ENCODE results near the gene TARM1.
"Not testable (repeated sequence)": the region's sequence is repeated elsewhere in the genome, so short reads cannot be mapped to it uniquely, and the experiment has no call there.

TARM1 gene

DNA sequence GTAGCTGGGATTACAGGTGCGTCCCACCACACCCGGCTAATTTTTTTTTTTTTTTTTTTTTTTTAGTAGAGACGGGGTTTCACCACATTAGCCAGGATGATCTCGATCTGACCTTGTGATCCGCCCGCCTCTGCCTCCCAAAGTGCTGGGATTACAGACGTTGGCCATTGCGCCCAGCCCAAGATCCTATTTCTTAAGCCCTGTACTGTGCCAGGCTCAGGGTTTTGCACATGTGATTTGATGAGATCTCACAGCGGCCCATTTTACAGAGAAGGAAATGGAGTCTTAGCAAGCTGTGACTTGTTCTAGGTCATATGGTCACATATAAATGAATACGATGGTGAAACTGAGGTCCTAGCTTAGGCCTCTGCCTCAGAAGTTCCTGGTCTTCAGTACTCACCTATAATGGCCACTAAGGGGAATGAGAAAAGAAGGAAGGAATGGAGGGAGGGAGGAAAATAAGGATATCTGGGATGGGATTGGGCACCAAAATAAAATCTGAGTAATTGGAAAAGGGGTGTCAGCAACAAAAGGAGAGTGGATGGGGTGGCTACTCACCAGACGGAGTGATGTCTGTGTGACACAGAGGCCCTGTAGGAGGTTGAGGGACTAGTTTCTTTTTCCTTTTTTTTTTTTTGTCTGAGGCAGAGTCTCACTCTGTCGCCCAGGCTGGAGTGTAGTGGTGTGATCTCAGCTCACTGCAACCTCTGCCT lies 18.2 kb upstream of the TARM1 start:
- H3K4me1 ChIP-seq (ENCODE audit: control insufficient read depth in 1 of 2, insufficient read depth in 1 of 2, low read depth in 1 of 2, low read length in 1 of 2) = peaks cover 85 to 87% of the 10 kb centered on the region in 2 experiments
- TF ChIP-seq, protein P1, sequence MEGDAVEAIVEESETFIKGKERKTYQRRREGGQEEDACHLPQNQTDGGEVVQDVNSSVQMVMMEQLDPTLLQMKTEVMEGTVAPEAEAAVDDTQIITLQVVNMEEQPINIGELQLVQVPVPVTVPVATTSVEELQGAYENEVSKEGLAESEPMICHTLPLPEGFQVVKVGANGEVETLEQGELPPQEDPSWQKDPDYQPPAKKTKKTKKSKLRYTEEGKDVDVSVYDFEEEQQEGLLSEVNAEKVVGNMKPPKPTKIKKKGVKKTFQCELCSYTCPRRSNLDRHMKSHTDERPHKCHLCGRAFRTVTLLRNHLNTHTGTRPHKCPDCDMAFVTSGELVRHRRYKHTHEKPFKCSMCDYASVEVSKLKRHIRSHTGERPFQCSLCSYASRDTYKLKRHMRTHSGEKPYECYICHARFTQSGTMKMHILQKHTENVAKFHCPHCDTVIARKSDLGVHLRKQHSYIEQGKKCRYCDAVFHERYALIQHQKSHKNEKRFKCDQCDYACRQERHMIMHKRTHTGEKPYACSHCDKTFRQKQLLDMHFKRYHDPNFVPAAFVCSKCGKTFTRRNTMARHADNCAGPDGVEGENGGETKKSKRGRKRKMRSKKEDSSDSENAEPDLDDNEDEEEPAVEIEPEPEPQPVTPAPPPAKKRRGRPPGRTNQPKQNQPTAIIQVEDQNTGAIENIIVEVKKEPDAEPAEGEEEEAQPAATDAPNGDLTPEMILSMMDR (IDR thresholded peaks at IDR 0.05) = no peak

DNA sequence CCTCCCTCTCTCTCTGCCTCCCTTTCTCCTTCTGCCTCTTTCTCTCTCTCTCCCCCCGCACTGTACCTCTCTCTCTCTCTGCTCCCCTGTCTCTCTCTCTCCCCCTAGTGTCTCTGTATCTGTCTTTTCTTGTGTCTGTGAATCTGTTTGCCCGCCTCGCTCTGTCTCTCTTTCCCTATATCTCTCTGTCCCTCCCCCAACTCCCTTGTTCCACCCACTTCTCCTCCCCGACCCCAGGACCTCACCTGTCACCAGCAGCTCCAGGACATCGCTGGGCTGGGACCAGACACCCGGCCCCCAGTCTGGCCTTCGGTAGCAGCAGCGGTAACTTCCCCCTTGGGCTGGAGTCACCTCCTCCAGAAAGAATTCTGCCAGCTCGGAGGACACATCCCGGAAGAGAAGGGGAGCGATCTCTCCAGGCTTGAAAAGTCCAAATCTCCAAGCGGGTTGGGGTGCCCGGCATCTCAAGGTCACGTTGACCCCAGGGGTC lies 15.5 kb upstream of the TARM1 start:
- Histone ChIP-seq H3K36me3 (peaks cover 25% of the 10 kb centered on the region), H3K4me1 (ENCODE audit: control insufficient read depth in 1 of 2, insufficient read depth in 1 of 2, low read depth in 1 of 2, low read length in 1 of 2) (peaks cover 70 to 77% of the 10 kb centered on the region in 2 experiments), H3K9me3 (no peaks in the 10 kb centered on the region), H3K27ac (peak overlapping the region; percentile 88), H3K27me3 (no peaks in the 10 kb centered on the region), H3K4me3 (ENCODE audit: low read depth in 1 of 2, low read length in 1 of 2) (peak overlapping the region; percentile 33 to 78)
- TF ChIP-seq, protein P1 (IDR thresholded peaks at IDR 0.05) = no peak

More for the DNA sequence above, 18.2 kb upstream of the TARM1 start:
- Histone ChIP-seq H3K9me3 (no peaks in the 10 kb centered on the region), H3K27ac (peak overlapping the region; percentile 96), H3K36me3 (peaks cover 16% of the 10 kb centered on the region), H3K27me3 (no peaks in the 10 kb centered on the region), H3K4me3 (ENCODE audit: low read depth in 1 of 2, low read length in 1 of 2) (peak overlapping the region; percentile 78 to 87)

DNA sequence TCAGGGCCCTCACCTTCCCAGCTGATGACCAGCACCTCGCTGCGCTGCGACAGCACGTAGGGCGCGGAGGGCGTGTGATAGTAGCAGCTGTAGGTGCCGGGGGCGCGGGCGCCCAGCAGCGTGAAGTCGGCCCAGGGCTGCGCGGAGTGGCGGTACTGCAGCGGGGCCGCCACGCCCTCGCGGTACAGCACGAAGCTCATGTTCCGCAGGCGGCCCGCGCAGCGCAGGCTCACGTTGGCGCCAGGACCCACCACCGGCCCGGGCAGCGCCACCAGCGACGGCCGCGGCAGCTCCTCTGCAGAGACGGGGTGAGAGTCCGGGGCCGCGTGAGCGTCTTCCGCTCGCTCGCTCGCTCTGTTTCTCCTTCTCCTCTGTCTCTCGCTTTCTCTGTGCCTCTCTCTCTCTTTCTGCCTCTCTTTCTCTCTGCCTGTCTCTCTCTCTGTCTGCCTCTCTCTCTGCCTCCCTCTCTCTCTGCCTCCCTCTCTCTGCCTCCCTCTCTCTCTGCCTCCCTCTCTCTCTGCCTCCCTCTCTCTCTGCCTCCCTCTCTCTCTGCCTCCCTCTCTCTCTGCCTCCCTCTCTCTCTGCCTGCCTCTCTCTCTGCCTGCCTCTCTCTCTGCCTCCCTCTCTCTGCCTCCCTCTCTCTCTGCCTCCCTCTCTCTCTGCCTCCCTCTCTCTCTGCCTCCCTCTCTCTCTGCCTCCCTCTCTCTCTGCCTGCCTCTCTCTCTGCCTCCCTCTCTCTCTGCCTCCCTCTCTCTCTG lies 14.9 kb upstream of the TARM1 start:
- H3K27me3 ChIP-seq, H3K9me3 ChIP-seq: not testable (repeated sequence)
- Histone ChIP-seq H3K4me3 (ENCODE audit: low read depth in 1 of 2, low read length in 1 of 2) (peak overlapping the region; percentile 33 to 78), H3K36me3 (peaks cover 25% of the 10 kb centered on the region), H3K4me1 (ENCODE audit: control insufficient read depth in 1 of 2, insufficient read depth in 1 of 2, low read depth in 1 of 2, low read length in 1 of 2) (peaks cover 64 to 71% of the 10 kb centered on the region in 2 experiments), H3K27ac (peak overlapping the region; percentile 88)

DNA sequence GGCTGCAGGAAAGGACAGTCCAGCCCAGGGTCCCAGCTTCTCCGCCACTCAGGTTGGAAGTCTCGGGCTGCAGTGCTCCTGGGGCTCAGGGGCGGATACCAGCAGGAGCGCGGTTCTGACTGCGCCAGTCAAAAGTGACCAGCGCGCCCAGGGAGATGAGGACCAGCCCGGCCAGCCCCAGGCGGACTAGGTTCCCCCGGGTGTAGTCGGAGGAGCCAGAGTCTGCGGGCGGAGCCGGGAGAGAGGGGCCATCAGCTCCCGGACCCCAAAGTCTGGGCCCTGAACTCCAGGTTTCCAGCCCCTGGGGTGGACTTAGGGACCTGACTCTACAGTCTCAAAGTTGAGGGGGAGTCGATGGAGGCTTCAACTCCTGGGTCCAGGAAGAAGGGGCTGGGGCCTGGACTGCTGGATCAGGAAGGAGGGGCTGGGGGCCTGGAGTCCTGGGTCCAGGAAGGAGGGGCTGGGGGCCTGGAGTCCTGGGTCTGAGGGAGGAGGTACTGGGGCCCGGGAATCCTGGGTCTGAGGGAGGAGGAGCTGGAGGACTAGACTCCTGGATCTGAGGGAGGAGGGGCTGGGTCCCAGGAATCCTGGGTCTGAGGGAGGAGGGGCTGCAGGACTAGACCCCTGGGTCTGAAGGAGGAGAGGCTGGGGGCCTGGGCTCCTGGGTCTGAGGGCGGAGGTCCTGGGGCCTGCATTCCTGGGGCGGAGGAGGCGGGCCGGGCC lies 14.1 kb upstream of the TARM1 start:
- TF ChIP-seq, protein P1 (IDR thresholded peaks at IDR 0.05) = no peak

DNA sequence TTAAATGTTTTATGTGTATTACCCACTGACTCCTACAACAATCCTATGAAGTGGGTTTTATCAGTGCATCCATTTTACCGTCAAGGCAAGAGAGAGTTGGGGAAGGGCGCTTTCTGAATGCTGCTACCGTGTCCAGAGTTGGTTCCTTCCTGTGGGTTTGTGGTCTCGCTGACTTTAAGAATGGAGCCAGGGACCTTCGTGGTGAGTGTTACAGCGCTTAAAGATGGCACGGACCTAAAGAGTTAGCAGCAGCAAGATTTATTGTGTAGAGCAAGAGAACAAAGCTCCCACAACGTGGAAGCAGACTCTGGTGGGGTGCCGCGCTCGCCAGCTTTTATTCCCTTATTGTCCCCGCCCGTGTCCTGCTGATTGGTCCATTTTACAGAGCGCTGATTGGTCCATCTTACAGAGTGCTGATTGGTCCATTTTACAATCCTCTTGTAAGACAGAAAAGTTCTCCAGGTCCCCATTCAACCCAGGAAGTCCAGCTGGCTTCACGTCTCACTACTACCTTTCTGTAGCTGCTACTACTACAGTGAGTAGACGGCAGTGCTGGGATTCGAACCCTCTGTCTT lies 13.3 kb upstream of the TARM1 start:
- Histone ChIP-seq H3K4me3 (ENCODE audit: low read depth in 1 of 2, low read length in 1 of 2) (no peak overlapping the region), H3K27me3 (no peaks in the 10 kb centered on the region), H3K4me1 (ENCODE audit: control insufficient read depth in 1 of 2, insufficient read depth in 1 of 2, low read depth in 1 of 2, low read length in 1 of 2) (peaks cover 49 to 56% of the 10 kb centered on the region in 2 experiments), H3K36me3 (peaks cover 25% of the 10 kb centered on the region), H3K27ac (peak overlapping the region; percentile 61), H3K9me3 (no peaks in the 10 kb centered on the region)
- TF ChIP-seq, protein P1 (IDR thresholded peaks at IDR 0.05) = no peak

More for the DNA sequence above, 14.1 kb upstream of the TARM1 start:
- H3K36me3 ChIP-seq = peaks cover 25% of the 10 kb centered on the region
- H3K27me3 ChIP-seq = no peaks in the 10 kb centered on the region
- peaks cover 57 to 63% of the 10 kb centered on the region in 2 experiments for H3K4me1 ChIP-seq (ENCODE audit: control insufficient read depth in 1 of 2, insufficient read depth in 1 of 2, low read depth in 1 of 2, low read length in 1 of 2)
- peak overlapping the region; percentile 88 for H3K27ac ChIP-seq
- peak overlapping the region; percentile 33 to 78 for H3K4me3 ChIP-seq (ENCODE audit: low read depth in 1 of 2, low read length in 1 of 2)
- no peaks in the 10 kb centered on the region for H3K9me3 ChIP-seq

Data from neutrophil (primary cell).